Measurements from ENCODE around the gene CLDN10. TPM values are rescaled to one million over a fixed set of nuclear protein-coding genes. Genes with fewer than 3 reads are reported as not detected.
A peak's percentile ranks its signal among the peaks of the same experiment; 100 is the strongest.
"Not testable (repeated sequence)": the region's sequence is repeated elsewhere in the genome, so short reads cannot be mapped to it uniquely, and the experiment has no call there.

The CLDN10 gene, protein sequence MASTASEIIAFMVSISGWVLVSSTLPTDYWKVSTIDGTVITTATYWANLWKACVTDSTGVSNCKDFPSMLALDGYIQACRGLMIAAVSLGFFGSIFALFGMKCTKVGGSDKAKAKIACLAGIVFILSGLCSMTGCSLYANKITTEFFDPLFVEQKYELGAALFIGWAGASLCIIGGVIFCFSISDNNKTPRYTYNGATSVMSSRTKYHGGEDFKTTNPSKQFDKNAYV
- not detected in 2 replicates for total RNA-seq
- polyA plus RNA-seq (2012): 0.06 TPM

GRCh38 chr13:95552539-95553441 lies at the start of gene CLDN10:
CLDN10 (plus strand) TSS chr13:95552720; CDS start chr13:95552754, 34 bp downstream.
- no peak for DNase-seq (ENCODE audit: low read depth)

DNA sequence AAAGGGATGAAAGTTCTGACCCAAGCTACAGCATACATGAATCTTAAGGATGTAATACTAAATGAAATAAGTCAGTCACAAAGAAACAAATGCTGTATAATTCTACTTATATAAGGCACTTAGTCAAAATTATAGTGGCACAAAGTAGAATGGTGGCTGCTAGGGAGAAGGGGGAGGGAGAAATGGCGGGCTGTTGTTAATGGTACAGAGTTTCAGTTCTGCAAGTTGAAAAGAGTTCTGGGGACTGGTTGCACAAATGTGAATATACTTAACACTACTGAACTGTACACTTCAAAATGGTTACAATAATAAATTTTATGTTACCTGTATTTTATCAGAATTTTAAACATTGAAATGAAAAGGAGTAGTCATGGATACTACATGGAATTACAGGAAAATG lies 48.9 kb upstream of the CLDN10 start:
- no peak for DNase-seq (ENCODE audit: low read depth)

- no peak for DNase-seq (ENCODE audit: low read depth)
Observed at GRCh38 chr13:95505265-95505664, 47.3 kb upstream of the CLDN10 start.

- DNase-seq (ENCODE audit: low read depth): peak; percentile 73
Observed at GRCh38 chr13:95505986-95506385, 46.5 kb upstream of the CLDN10 start.

- DNase-seq (ENCODE audit: low read depth): no peak
Observed at GRCh38 chr13:95507991-95508390, 44.5 kb upstream of the CLDN10 start.

DNA sequence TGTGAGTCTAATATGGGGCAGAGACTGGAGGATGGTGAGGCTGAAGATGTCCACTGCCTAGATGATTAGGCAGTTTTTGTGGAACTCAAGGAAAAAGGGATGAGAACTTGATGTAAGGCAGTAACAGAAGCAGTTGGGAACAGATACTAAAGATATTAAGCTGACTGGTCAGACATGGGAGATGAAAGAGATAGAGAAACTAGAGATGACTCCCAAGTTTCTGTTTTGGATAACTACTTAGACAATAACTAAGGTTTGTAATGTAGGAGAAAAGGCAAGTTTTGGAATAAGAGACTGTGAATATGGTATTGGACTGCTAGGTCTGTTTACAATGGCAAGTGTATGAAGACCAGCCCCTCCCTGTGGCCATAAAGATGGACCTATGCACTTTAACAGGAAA lies 43.5 kb upstream of the CLDN10 start:
- DNase-seq (ENCODE audit: low read depth): no peak

DNA sequence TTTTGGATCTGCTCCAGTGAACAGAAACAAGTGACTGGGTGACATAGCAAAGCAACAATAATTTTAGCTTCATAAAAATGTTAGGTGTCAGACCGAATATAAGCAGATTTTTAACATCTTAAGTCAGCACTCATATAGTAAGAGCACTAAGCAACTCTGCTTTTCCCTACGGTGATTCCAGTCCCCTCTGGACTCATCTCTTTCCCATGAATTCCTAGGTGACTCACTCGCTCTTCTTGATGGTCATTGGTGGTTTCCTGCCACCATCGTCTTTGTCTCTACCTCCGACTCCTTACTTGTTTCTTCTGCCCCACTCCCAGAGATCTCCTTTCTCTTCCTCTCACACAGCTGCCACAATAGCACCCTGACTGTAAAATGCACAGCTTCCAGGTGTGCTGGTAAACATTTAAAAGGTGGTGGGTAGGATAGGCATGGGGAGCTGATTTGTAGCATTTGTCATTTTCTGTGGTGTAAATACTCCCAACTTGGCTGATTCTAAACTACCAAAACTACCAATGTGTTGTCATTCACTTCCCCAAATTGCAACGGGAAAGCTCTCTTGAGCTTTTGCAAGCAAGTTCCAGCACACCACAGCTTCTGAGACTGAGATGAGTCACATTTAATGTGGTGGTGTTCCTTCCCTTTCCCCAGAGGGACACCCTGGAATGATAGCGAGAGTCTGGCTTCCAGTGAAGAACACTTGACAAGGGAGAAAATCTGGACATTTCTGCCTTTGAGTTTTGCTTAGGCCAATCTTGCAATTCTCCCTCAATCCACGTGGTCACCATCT lies 42.8 kb upstream of the CLDN10 start:
- DNase-seq (ENCODE audit: low read depth): peak; percentile 62

- no peak for DNase-seq (ENCODE audit: low read depth)
Observed at GRCh38 chr13:95510950-95511349, 41.6 kb upstream of the CLDN10 start.

DNA sequence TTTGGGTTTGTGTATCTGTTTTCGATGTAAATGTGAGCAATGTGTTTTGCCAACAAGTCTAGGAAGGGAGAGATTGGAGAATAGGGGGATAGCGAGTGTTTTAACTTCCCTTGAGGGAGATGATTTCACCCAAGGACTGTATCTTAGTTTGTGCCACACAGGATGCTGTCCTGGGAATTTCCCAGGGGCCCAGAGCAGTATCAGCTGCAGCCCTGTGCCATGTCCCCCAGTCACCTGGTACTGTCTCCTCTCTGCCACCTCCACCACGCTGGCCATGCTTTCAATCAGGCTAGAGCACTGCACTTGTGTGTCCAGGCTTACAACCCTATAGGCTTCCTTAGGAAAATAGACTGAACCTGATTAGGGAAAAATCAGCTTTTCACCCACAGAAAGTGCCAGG lies 40.1 kb upstream of the CLDN10 start:
- DNase-seq (ENCODE audit: low read depth): no peak

- DNase-seq (ENCODE audit: low read depth): no peak
Observed at GRCh38 chr13:95512957-95513356, 39.6 kb upstream of the CLDN10 start.

DNA sequence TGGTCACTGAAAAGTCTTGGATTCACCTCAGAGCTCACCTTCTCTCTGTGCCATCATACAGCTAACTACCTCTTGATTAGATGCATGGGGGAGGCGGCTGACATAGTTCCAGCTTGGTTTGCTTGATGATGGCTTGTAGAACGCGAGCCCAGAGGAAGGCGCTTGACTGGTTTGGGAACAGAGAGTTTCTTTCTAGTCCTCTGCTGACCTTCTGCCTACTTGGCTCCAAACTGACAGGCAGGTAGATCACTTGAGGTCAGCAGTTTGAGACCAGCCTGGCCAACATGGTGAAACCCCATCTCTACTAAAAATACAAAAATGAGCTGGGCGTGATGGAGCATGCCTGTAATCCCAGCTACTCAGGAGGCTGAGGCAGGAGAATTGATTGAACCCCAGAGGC lies 36.9 kb upstream of the CLDN10 start:
- DNase-seq (ENCODE audit: low read depth): not testable (repeated sequence)

GRCh38 chr13:95516021-95516420 lies 36.5 kb upstream of the CLDN10 start:
- no peak for DNase-seq (ENCODE audit: low read depth)

- DNase-seq (ENCODE audit: low read depth): no peak
Observed at GRCh38 chr13:95516492-95516891, 36.0 kb upstream of the CLDN10 start.

- DNase-seq (ENCODE audit: low read depth): no peak
Observed at GRCh38 chr13:95523598-95523997, 28.9 kb upstream of the CLDN10 start.

- no peak for DNase-seq (ENCODE audit: low read depth)
Observed at GRCh38 chr13:95524264-95524901, 28.1 kb upstream of the CLDN10 start.

- DNase-seq (ENCODE audit: low read depth): no peak
Observed at GRCh38 chr13:95527955-95528354, 24.6 kb upstream of the CLDN10 start.

DNA sequence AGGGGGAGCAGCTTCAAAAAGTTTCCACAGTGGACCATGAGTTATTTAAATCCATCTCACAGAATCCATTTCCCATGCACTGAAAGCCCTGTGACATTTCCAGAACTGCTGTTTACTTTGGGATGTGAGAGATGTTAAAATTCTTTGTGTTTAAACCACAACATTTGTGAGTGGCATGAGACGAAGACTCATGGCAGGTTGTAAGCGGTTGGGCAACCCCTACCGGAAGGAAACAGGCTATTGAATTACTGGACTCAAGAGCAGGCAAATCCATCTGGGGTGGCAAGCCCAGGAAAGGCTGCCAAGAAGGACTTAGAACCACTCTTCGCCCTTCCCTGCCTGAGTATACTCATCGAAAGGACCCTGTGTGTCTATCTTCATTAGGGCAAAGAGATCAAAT lies 22.3 kb upstream of the CLDN10 start:
- DNase-seq (ENCODE audit: low read depth): peak; percentile 95

DNA sequence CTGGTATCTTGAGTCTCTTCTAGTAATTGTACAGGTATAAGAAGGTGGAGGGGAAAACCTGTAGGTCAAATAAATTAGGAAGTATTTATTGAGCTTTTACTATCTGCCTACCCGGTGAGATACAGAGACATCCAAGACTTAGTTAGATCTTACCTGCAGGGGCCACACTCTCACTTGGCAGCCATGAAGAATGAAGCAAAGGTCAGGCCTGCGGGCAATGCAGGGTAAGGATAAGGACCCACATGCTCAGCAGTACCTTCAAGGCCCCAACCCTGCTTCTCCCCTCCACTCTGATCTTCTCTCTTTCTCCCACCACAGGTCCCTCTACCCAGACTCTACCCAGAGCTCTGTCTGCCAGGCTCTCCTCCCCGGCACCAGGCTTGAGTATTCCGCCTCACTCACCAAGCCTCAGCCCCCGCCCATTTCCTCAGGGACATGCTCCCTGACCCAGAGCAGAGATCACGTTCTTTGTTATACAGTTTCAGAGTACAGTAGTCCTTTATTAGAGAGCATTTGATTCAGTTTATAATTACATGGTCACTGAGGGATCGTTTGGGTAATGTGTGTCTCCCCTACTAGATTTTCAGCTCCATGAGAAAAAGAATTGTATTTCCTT lies 18.9 kb upstream of the CLDN10 start:
- DNase-seq (ENCODE audit: low read depth): no peak

DNA sequence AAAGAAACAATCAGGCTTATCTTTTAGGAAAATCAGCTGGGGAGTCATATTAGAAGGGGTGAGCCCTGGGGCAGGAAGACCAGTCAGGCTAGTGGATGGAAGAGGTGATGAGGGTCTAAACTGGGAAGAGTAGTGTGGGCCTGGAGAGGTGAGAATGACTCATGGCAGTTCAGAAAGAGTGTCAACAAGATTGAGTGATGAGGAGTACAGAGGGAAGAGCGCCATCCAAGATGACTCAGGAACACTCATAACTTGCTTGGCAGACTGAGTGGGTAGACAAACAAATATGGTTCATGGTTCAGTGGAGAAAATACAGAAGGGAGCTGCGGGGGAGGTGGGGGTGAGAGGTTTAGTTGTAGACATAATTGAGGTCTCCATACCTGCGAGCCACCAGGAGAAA lies 17.3 kb upstream of the CLDN10 start:
- peak; percentile 55 for DNase-seq (ENCODE audit: low read depth)

DNA sequence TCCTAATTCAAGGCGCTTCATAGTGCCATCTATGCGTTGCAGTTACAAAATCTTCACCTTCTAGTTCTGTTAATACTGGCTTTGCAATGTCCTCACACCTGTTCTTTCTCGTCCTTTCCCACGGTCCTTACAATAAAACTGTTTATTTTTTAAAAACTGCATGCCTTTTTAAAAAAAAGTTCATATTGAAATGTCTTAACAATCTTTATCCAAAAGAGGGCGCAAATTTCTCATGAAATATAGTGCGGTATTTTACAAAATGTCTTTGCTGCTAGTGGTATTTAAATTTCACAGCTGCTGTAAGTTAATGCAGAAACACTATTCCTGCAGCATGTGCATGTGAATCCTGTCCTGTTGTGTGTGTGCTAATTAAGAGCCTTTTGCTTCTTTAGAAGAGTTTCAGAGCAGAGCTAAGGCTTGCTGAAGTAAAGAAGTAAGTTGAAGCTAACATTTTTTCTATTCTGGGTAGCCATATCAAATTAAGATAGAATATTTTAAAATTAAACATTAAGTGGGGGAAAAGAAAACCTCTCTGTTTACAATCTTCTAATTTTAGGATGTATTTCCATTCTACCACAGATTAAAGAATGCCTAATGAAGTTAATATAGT lies 15.8 kb upstream of the CLDN10 start:
- peak; percentile 55 for DNase-seq (ENCODE audit: low read depth)

Measured in myocyte (in vitro differentiated cells).